HepG2 (cell line): ENCODE measurements around the gene ANKRD29. TPM values are rescaled to one million over a fixed set of nuclear protein-coding genes. Genes with fewer than 3 reads are reported as not detected.

Source experiments
- CENPX ChIP-seq: sonication (generic); formaldehyde crosslinking; IDR thresholded peaks from 2 replicates; pipeline ENCODE4 v1.9.0; 2021; ENCODE audit warnings: mild to moderate bottlenecking, missing genetic modification reagents, moderate library complexity
- EEA1 ChIP-seq: sonication (generic); formaldehyde crosslinking; IDR thresholded peaks from 2 replicates; pipeline ENCODE4 v1.5.1; 2020; ENCODE audit warnings: mild to moderate bottlenecking, missing genetic modification reagents, borderline replicate concordance
- FOXA3 ChIP-seq: IDR thresholded peaks from 2 replicates; pipeline ENCODE4 v1.6.1; 2016; ENCODE audit warnings: missing genetic modification reagents, missing compliant biosample characterization
- ISL2 ChIP-seq: sonication (generic); formaldehyde crosslinking; IDR thresholded peaks from 2 replicates; pipeline ENCODE4 v1.5.0; 2020; ENCODE audit warnings: missing genetic modification reagents
- KAT2B ChIP-seq: fragments of 150-350 bp; IDR thresholded peaks from 2 replicates; pipeline ENCODE4 v1.6.1; 2014; ENCODE audit warnings: low read depth, low read length, borderline replicate concordance
- SIX1 ChIP-seq: sonication (generic); formaldehyde crosslinking; IDR thresholded peaks from 2 replicates; pipeline ENCODE4 v1.4.0; 2020; ENCODE audit warnings: missing genetic modification reagents, borderline replicate concordance
- TAF15 ChIP-seq: fragments of 200-400 bp; formaldehyde crosslinking; IDR thresholded peaks from one replicate; pipeline ENCODE4 v1.6.1; 2018; ENCODE audit warnings: mild to moderate bottlenecking, low read depth, low read length; ENCODE audit not compliant: poor library complexity, severe bottlenecking
- ZNF12 ChIP-seq: sonication (generic); formaldehyde crosslinking; IDR thresholded peaks from 2 replicates; pipeline ENCODE4 v1.5.0; 2020; ENCODE audit warnings: missing genetic modification reagents
- ZNF124 ChIP-seq: sonication (generic); formaldehyde crosslinking; IDR thresholded peaks from 2 replicates; pipeline ENCODE4 v1.4.0; 2020; ENCODE audit warnings: missing genetic modification reagents
- ZNF230 ChIP-seq: sonication (generic); formaldehyde crosslinking; IDR thresholded peaks from 2 replicates; pipeline ENCODE4 v1.4.0; 2020; ENCODE audit warnings: mild to moderate bottlenecking, missing genetic modification reagents
- ZNF235 ChIP-seq: sonication (generic); formaldehyde crosslinking; IDR thresholded peaks from 2 replicates; pipeline ENCODE4 v1.8.1; 2023; ENCODE audit warnings: mild to moderate bottlenecking, missing genetic modification reagents, borderline replicate concordance
- ZNF670 ChIP-seq: sonication (generic); formaldehyde crosslinking; IDR thresholded peaks from 2 replicates; pipeline ENCODE4 v1.8.0; 2022; ENCODE audit warnings: mild to moderate bottlenecking, missing genetic modification reagents, borderline replicate concordance
- ZNF709 ChIP-seq: sonication (generic); formaldehyde crosslinking; IDR thresholded peaks from 2 replicates; pipeline ENCODE4 v1.5.0; 2020; ENCODE audit warnings: mild to moderate bottlenecking, missing genetic modification reagents
- ZNF713 ChIP-seq: sonication (generic); formaldehyde crosslinking; IDR thresholded peaks from 2 replicates; pipeline ENCODE4 v1.4.0; 2020; ENCODE audit warnings: mild to moderate bottlenecking, missing genetic modification reagents
- polyA plus RNA-seq, 8 experiments: library from polyadenylated mRNA; depleted of rRNA in 3 of 8; stranded (reverse) in 7 of 8; unstranded in 1 of 8; fragments of >200 nt; fragmentation: Illumina TruSeq in 4 of 8; extraction: Trizol in 4 of 8; gene quantifications; 2 replicates each; pipeline versions ENCODE4 v1.2.1 to v1.2.3, GENCODE V29; 2011 to 2016; ENCODE audit warnings: low read depth in 4 of 8, missing spikeins in 1 of 8, mixed read lengths in 1 of 8; ENCODE audit not compliant: insufficient read depth in 1 of 8
- total RNA-seq, 5 experiments: library from RNA; depleted of rRNA; stranded (reverse); fragments of >200 nt; fragmentation: Illumina TruSeq; extraction: Trizol; gene quantifications; 2 replicates each; pipeline ENCODE4 v1.2.3, GENCODE V29; 2016; ENCODE audit warnings: low read depth in 1 of 5
- TF ChIP-seq, protein P1 (sequence below): sonication (generic); formaldehyde crosslinking; conservative IDR thresholded peaks from 2 replicates; pipeline ENCODE4 v1.4.0; 2020; ENCODE audit warnings: missing genetic modification reagents
- TF ChIP-seq, protein P2 (sequence below): sonication (generic); formaldehyde crosslinking; IDR thresholded peaks from 2 replicates; pipeline ENCODE4 v1.5.0; 2020; ENCODE audit warnings: missing genetic modification reagents
- TF ChIP-seq, protein P3 (sequence below): sonication (generic); formaldehyde crosslinking; IDR thresholded peaks from 2 replicates; pipeline ENCODE4 v1.5.0; 2020; ENCODE audit warnings: missing genetic modification reagents, mild to moderate bottlenecking, borderline replicate concordance
- TF ChIP-seq, protein P4 (sequence below): sonication (generic); formaldehyde crosslinking; IDR thresholded peaks from 2 replicates; pipeline ENCODE4 v1.4.0; 2020; ENCODE audit warnings: missing genetic modification reagents
- TF ChIP-seq, protein P5 (sequence below): sonication (generic); formaldehyde crosslinking; IDR thresholded peaks from 2 replicates; pipeline ENCODE4 v1.5.0; 2020; ENCODE audit warnings: mild to moderate bottlenecking, missing genetic modification reagents, borderline replicate concordance
- TF ChIP-seq, protein P6 (sequence below), 2 experiments: sonication (generic) in 1 of 2; formaldehyde crosslinking in 1 of 2; IDR thresholded peaks; 2 replicates each; pipeline versions ENCODE4 v1.4.0 to v1.6.1; 2018 to 2020; ENCODE audit warnings: missing genetic modification reagents in 2 of 2, borderline replicate concordance in 1 of 2, low read depth in 1 of 2, mild to moderate bottlenecking in 1 of 2, missing biosample characterization in 1 of 2

Gene ANKRD29
- total and polyA plus RNA-seq, 2 of the 13 experiments (the other 11 are each of a cell fraction or from before 2014, with no cell fraction given), result not detected

DNA sequence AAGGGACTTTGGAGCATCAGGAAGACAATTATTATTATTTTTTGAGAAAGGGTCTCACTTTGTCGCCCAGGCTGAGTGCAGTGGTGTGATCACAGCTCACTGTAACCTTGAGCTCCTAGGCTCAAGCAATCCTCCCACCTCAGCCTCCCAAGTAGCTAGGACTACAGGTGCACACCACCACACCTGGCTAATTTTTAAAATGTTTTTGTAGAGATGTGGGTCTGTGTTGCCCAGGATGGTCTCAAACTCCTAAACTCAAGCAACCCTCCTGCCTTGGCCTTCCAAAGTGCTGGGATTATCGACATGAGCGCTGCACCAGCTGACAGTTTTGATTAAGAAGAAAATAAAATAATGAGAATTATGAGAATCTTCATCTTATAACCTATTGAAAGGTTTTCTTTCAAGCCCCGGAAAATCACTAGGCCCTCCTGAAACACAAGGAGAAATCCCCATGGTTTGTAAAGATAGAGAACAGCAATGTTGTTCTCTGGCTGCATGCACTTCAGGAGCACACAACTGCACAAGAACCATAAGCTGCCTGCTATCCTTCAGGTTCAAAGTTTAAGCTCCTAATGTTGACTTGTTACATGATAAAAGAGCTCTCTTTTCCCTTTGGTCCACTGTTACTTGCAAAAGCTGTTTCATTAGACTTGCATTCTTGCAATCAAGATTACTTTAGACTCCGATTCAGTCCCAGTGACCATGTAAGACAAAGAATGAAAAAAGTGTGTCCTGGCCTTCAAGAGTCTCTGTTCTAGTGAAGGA, 93.2 kb downstream of the ANKRD29 start (continued):
- TF ChIP-seq, protein P1, sequence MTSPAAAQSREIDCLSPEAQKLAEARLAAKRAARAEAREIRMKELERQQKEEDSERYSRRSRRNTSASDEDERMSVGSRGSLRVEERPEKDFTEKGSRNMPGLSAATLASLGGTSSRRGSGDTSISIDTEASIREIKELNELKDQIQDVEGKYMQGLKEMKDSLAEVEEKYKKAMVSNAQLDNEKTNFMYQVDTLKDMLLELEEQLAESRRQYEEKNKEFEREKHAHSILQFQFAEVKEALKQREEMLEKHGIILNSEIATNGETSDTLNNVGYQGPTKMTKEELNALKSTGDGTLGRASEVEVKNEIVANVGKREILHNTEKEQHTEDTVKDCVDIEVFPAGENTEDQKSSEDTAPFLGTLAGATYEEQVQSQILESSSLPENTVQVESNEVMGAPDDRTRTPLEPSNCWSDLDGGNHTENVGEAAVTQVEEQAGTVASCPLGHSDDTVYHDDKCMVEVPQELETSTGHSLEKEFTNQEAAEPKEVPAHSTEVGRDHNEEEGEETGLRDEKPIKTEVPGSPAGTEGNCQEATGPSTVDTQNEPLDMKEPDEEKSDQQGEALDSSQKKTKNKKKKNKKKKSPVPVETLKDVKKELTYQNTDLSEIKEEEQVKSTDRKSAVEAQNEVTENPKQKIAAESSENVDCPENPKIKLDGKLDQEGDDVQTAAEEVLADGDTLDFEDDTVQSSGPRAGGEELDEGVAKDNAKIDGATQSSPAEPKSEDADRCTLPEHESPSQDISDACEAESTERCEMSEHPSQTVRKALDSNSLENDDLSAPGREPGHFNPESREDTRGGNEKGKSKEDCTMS (CRISPR knock-in tag), result no peak
- TF ChIP-seq KAT2B (no peak), EEA1 (CRISPR knock-in tag) (no peak), CENPX (CRISPR knock-in tag) (no peak), SIX1 (CRISPR knock-in tag) (no peak; the same call in 1 of the 2 replicates), ZNF713 (CRISPR knock-in tag) (no peak), TAF15 (no peak), ZNF670 (CRISPR knock-in tag) (no peak), ZNF12 (no peak), ZNF230 (CRISPR knock-in tag) (no peak), ZNF709 (CRISPR knock-in tag) (no peak), FOXA3 (peak; percentile 79), ISL2 (CRISPR knock-in tag) (peak; percentile 76), ZNF124 (CRISPR knock-in tag) (no peak), ZNF235 (CRISPR knock-in tag) (no peak)
- TF ChIP-seq, protein P2, sequence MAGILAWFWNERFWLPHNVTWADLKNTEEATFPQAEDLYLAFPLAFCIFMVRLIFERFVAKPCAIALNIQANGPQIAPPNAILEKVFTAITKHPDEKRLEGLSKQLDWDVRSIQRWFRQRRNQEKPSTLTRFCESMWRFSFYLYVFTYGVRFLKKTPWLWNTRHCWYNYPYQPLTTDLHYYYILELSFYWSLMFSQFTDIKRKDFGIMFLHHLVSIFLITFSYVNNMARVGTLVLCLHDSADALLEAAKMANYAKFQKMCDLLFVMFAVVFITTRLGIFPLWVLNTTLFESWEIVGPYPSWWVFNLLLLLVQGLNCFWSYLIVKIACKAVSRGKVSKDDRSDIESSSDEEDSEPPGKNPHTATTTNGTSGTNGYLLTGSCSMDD, result no peak
- TF ChIP-seq, protein P3, sequence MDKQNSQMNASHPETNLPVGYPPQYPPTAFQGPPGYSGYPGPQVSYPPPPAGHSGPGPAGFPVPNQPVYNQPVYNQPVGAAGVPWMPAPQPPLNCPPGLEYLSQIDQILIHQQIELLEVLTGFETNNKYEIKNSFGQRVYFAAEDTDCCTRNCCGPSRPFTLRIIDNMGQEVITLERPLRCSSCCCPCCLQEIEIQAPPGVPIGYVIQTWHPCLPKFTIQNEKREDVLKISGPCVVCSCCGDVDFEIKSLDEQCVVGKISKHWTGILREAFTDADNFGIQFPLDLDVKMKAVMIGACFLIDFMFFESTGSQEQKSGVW (CRISPR knock-in tag), result no peak
- TF ChIP-seq, protein P4, sequence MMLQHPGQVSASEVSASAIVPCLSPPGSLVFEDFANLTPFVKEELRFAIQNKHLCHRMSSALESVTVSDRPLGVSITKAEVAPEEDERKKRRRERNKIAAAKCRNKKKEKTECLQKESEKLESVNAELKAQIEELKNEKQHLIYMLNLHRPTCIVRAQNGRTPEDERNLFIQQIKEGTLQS, result no peak
- TF ChIP-seq, protein P5, sequence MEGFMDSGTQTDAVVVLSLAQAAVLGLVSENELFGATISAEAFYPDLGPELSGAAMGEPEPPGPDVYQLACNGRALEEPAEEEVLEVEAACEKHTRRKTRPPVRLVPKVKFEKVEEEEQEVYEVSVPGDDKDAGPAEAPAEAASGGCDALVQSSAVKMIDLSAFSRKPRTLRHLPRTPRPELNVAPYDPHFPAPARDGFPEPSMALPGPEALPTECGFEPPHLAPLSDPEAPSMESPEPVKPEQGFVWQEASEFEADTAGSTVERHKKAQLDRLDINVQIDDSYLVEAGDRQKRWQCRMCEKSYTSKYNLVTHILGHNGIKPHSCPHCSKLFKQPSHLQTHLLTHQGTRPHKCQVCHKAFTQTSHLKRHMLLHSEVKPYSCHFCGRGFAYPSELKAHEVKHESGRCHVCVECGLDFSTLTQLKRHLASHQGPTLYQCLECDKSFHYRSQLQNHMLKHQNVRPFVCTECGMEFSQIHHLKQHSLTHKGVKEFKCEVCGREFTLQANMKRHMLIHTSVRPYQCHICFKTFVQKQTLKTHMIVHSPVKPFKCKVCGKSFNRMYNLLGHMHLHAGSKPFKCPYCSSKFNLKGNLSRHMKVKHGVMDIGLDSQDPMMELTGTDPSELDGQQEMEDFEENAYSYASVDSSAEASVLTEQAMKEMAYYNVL (CRISPR knock-in tag), result no peak
- TF ChIP-seq, protein P6, sequence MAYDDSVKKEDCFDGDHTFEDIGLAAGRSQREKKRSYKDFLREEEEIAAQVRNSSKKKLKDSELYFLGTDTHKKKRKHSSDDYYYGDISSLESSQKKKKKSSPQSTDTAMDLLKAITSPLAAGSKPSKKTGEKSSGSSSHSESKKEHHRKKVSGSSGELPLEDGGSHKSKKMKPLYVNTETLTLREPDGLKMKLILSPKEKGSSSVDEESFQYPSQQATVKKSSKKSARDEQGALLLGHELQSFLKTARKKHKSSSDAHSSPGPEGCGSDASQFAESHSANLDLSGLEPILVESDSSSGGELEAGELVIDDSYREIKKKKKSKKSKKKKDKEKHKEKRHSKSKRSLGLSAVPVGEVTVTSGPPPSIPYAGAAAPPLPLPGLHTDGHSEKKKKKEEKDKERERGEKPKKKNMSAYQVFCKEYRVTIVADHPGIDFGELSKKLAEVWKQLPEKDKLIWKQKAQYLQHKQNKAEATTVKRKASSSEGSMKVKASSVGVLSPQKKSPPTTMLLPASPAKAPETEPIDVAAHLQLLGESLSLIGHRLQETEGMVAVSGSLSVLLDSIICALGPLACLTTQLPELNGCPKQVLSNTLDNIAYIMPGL (CRISPR knock-in tag; IDR thresholded peaks at IDR 0.05; ENCODE audit: borderline replicate concordance in 1 of 2, low read depth in 1 of 2), result no peak
